ENCODE results near the gene SSR3.
"Not testable (repeated sequence)": the region's sequence is repeated elsewhere in the genome, so short reads cannot be mapped to it uniquely, and the experiment has no call there.

The SSR3 gene

GRCh38 chr3:156554842-156555687 lies at the start of gene SSR3:
SSR3 (minus strand) TSS chr3:156555117; CDS start chr3:156555089, 28 bp downstream.
- peak; percentile 99 for DNase-seq

DNA sequence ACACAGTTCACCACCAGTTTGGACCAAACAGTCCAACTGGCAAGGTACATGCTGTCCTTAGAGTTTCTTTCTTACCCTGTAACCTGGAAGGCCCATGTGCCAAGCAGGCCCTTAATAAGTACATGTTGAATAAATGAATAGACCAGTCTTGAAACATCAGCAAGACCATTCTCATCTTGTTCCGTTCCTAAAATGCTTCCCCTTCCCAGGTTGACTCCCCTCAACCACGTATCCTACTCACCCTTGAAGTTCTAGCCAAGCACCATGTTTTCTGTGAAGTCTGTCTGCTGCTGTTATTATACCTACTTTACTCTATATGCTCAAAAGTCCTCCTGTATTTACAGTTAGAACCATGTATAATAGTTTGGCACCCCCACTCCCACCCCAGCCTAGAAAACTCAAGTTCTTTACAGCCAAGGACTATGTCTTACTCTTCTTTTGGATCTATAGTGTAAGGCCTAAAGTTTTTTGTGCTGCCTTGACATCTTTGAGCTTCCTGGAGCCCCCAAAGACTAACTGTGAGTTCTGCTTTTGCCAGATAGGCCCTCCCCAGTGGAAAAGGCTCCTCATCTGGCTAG lies 49.2 kb upstream of the SSR3 start:
- no peak for DNase-seq

- no peak for DNase-seq
Observed at GRCh38 chr3:156603379-156604017, 48.6 kb upstream of the SSR3 start.

DNA sequence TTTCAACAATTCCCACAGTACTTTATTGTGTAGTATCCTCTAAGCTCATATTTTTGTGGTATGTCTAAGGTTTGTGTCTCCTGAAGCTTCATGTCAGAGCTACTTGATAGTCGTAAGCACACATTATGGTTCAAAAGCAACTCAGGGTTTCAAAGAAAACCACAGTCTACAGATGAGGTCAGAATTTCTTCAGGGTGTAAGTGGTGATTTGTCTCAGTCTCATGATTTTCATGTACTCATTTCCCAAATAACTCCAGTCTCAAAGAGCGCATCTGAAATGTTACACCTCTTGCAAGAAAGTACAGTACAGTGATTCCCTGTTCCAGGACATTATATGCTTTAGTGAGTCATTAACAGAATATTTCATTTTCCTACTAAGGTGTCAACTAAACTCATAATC lies 47.5 kb upstream of the SSR3 start:
- DNase-seq, result no peak

GRCh38 chr3:156601497-156601896 lies 46.6 kb upstream of the SSR3 start:
- DNase-seq, result no peak

GRCh38 chr3:156600834-156601233 lies 45.9 kb upstream of the SSR3 start:
- no peak for DNase-seq

DNA sequence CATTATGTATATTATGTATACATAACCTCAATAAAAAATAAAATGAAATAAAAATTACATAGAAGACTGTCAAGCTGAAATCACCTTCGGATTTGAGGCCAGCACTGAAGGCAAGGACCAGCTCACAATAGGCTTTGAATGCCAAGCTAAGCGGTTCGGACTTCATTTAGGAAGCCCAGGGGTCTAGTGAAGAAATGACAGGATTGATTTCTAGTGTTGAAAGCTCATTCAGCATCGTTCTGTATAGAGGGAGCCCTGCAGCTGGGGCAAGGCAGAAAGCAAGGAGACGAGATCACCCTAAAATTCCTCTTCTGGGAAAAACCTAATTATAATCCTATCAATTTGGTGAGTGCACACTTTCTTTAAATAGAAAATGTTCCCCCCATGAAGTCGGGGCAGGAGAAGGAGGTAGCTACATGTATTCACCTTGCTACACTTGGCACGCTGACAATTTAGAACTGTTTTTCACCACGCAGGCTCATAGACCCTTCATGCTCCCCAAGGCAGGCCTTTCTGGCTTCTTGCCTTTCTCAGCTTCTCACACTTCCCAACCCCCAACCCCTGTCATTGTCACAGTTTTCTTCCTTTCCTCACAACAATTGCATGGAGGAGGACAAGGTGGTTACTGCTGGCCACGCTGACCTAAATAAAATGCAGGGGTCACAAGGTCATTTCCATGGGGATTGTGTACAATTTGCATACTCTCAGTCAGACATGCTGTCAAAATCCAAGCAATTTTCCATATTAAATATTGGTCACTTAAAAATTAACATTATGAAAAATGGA lies 44.4 kb upstream of the SSR3 start:
- no peak for DNase-seq

DNA sequence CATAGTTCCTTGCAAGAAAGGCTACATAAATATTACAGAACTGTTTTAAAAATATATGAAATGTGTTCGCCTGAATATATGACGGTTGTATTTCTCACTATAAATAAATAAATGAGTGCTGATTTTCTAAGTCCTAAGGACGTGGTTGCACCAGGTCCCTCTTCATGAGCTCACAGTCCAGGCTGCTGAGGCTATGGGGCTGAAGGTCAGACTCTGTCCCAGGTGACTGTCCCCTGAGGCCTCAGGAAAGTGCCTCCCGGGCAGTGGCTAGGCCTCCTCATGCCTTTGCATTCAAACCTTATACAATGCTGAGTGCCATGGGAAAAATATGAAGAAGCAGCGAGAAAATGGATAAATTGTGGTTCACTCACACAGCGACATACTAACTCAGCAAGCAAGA lies 43.5 kb upstream of the SSR3 start:
- no peak for DNase-seq

DNA sequence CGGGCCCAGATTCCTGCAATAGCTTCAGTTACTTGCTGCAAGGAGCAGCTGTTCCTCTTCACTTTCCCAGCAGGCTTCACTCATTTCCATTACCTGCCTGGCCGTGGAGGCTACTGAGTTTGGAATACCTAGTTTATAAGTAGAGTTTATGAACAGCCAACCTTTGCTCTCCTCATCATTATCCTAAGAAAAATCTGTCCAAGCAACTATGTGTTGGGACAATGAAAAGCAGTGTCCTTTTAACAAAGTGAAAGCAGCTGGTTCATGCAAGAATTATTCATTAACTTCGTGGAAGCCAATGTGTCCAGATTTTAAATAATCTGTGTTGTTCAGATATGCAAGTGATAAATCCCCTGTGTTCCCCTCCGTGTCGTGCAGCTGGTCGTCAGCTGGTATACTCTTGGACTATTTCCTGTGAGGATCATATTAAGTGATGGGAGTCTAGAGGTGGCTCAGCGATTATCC lies 39.3 kb upstream of the SSR3 start:
- no peak for DNase-seq

GRCh38 chr3:156593814-156594213 lies 38.9 kb upstream of the SSR3 start:
- DNase-seq, result no peak

DNA sequence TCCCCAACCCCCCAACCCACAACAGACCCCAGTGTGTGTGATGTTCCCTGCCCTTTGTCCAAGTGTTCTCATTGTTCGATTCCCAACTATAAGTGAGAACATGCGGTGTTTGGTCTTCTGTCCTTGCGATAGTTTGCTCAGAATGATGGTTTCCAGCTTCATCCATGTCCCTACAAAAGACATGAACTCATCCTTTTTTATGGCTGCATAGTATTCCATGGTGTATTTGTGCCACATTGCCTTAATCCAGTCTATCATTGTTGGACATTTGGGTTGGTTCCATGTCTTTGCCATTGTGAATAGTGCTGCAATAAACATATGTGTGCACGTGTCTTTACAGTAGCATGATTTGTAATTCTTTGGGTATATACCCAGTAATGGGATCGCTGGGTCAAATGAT lies 34.9 kb upstream of the SSR3 start:
- DNase-seq, result not testable (repeated sequence)

GRCh38 chr3:156587760-156588069 lies 32.8 kb upstream of the SSR3 start:
- DNase-seq, result no peak

- no peak for DNase-seq
Observed at GRCh38 chr3:156586905-156587759, 32.2 kb upstream of the SSR3 start.

DNA sequence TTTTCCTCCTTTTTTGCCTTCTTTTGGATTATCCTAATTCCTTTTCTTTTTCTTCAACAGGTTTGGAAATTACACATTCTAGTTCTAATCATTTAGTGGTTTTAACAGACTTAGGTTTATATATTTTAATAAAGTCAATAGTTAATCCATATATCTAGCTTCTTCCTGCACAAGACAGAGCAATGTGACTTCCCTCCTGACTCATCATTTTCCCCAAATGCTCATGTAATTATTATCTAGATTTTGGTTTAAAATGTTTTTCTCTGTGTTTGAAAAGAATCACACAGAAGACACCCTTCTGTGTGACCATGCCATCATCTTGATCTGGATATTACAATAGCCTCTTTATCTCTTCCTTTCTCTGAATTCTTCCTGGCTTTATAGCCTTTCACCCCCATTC lies 28.6 kb upstream of the SSR3 start:
- no peak for DNase-seq

DNA sequence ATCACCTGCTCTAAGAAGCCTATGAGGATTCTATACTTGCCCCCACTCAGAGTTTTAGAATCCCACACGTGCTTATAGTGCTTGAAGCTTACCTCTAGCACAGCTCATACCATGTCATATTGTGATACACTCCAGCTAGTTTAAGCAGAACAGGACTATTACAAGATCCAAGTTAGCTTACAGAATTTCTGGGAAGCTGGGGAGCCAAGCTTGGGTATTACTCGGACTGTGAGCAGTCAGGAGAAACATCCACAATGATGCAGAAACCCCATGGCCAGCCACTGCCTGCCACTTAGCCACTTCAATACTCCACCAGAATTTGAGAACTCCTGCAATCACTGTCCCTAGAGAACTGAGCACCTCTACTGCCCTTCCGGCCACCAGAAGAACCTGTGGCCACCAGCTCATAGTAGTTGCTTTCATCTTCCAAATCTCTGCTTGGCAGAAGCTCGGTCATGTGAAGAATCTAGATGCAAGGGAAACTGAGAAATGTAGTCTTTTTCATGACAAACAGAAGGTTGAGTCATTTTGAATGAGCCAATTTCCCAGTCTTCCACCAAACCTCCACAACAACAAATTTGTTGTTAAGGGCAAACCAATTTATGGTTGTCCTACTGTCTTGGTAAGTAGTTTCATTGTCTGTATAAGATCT lies 27.7 kb upstream of the SSR3 start:
- DNase-seq, result no peak

- DNase-seq, result no peak
Observed at GRCh38 chr3:156581954-156582353, 27.0 kb upstream of the SSR3 start.

DNA sequence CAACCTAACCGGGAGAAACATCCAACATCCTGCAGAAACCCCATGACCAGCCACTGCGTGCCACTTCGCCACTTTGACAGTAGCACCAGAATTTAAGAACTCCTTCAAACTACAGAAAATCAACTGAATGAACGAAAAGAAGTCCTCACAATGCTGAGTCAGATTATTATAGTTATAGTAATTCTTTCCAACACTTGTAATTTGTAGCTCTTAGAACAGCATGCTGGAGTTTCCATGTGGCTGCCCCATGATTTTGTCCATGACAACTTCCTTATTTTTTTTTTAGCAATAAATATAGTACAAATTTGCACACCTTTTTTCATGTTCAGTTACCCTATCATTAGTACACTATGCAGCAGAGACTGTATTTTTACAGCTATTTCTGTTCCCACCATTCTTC lies 26.1 kb upstream of the SSR3 start:
- DNase-seq, result no peak

- no peak for DNase-seq
Observed at GRCh38 chr3:156579427-156579851, 24.5 kb upstream of the SSR3 start.

GRCh38 chr3:156577736-156578135 lies 22.8 kb upstream of the SSR3 start:
- no peak for DNase-seq

DNA sequence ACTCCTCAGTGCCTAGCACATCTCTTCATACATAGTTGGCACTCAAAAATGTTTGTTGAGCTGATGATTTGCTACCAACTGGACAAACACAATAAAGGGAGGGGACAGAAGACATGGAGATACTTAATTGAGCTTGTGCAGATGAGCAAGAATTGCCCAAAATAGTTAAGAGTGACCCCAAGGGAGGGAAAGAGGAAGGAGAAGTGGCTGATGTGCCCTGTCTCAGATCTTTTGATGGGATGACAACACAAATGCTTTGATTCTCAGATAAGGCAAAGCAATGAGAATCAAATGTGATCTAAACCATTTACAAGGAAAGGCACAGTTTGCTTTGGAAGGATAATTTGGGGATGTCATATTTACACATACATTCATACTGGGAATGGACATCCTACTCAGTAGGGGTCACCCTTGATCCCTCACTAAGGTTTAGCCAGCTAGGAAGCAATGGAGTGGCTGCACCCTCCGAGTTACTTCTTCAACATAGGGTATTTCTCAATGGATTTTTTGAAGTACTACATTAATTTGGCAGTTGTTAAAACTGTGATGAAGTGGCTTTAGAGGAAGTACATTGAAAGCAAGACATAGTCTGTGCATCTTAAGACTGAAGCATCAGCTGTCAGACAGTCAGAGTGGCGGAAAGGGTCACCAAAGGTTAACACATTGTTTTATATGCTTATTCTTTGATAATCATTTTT lies 21.9 kb upstream of the SSR3 start:
- DNase-seq, result no peak

DNA sequence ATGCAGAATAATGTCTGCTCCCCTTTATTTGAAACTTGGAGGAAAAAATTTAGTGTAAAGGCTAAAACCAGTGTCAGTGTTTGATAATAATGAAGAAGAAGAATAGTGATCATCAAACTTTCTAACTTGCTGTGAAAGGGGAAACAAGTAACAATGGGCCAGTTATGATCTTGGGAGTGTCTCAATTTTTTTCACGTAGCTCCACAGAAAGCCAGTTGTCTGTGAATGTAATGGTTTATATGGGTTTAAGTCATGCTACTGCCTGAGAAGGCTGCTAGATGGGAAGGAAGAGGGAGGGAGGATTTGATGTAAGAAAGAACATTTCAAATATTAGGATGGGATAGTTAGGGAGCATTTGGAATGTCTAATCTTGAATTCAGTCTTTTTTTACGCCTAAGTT lies 21.1 kb upstream of the SSR3 start:
- no peak for DNase-seq

All from islet precursor cell (in vitro differentiated cells).